GM12873 (cell line): ENCODE measurements around the gene ENPP7.

Experiments
- CTCF ChIP-seq: IDR thresholded peaks from 2 replicates; pipeline ENCODE4 v1.5.1; 2012; ENCODE audit warnings: low read depth, mild to moderate bottlenecking, moderate library complexity, low read length, control low read depth; ENCODE audit not compliant: insufficient read depth; ENCODE audit errors: missing control alignments

The ENPP7 gene

GRCh38 chr17:79779661-79780365, 49.1 kb downstream of the ENPP7 start:
- no peak for TF ChIP-seq CTCF

GRCh38 chr17:79781012-79781650, 50.4 kb downstream of the ENPP7 start:
- TF ChIP-seq CTCF, result no peak

GRCh38 chr17:79781736-79782575, 51.2 kb downstream of the ENPP7 start:
- TF ChIP-seq CTCF, result no peak

- no peak for TF ChIP-seq CTCF
Measured at GRCh38 chr17:79783891-79784290, 53.1 kb downstream of the ENPP7 start.

- TF ChIP-seq CTCF, result no peak
Measured at GRCh38 chr17:79784353-79785016, 53.7 kb downstream of the ENPP7 start.

- TF ChIP-seq CTCF, result no peak
Measured at GRCh38 chr17:79785017-79785899, 54.5 kb downstream of the ENPP7 start.
